Measurements from ENCODE around the gene DENND4A. TPM values are rescaled to one million over a fixed set of nuclear protein-coding genes. Genes with fewer than 3 reads are reported as not detected.

DENND4A gene
- total and polyA plus RNA-seq, 9 of the 15 experiments (the other 6 are each of a cell fraction or from before 2014, with no cell fraction given) = 6.8 to 32.3 (median 19.9) TPM

GRCh38 chr15:65805019-65805745 lies 13.1 kb upstream of the DENND4A start:
- BruUV-seq (replicated peaks) = no TSS peak
- in situ Hi-C loops (cut with MboI) (no loop called here), intact Hi-C loops (cut with micrococcal nuclease) (loop anchor here (1.0 kb wide), 1 partner anchor 14 kb away; no protein-coding TSS in a partner anchor)
- Histone ChIP-seq H3K27me3 (ENCODE audit: control insufficient read depth in 2 of 2, insufficient read depth in 2 of 2, low read length in 2 of 2) (no peaks in the 10 kb centered on the region), H3K36me3 (ENCODE audit: control insufficient read depth, insufficient read depth, low read length) (no peaks in the 10 kb centered on the region), H3K4me1 (replicated peaks in 1 of 2; ENCODE audit: control insufficient read depth in 2 of 2, insufficient read depth in 2 of 2, low read length in 2 of 2) (peaks cover 6 to 36% of the 10 kb centered on the region in 2 experiments; a peak in 3 of 5 replicates), H3K9me3 (replicated peaks; ENCODE audit: control insufficient read depth, insufficient read depth, low read depth, low read length) (no peaks in the 10 kb centered on the region), H3K4me3 (no peak overlapping the region), H3K9me1 (ENCODE audit: control insufficient read depth, insufficient read depth, low read length) (no peaks in the 10 kb centered on the region), H2AFZ (ENCODE audit: low read depth, low read length) (peak overlapping the region; percentile 48), H3K4me2 (ENCODE audit: insufficient read depth, low read length) (peak overlapping the region; percentile 63), H3K9ac (ENCODE audit: insufficient read depth in 1 of 2, low read depth in 2 of 2, low read length in 2 of 2) (peak overlapping the region in 1 of 2 experiments; percentile 43; a peak in 2 of 4 replicates), H3K27ac (ENCODE audit: extremely low read depth, low read depth, low read length) (peak overlapping the region; percentile 58), H4K20me1 (replicated peaks; ENCODE audit: control insufficient read depth, insufficient read depth, low read length) (no peaks in the 10 kb centered on the region), H3K79me2 (ENCODE audit: control insufficient read depth, insufficient read depth, low read length) (no peaks in the 10 kb centered on the region)
- ChIA-PET POLR2A (interaction anchor here (0.7 to 2.3 kb wide), 7 partner anchors 11 to 124 kb away, joined by 3 to 19 read pairs (median 3); partner anchors contain the start of genes DENND4A and RAB11A), CTCF (ENCODE audit: low intra/inter-chr PET ratio) (no interaction called here)
- ATAC-seq (peak; percentile 87), DNase-seq (ENCODE audit: extremely low read depth in 1 of 4, low spot score in 3 of 4) (peak; percentile 42 to 83 (median 58)), FAIRE-seq (peak; percentile 88)
- WGBS (ENCODE audit: insufficient coverage, low coverage, missing lambda C conversion rate) = 4% methylated on average over 5 of the region's 5 CpGs
- peak; percentile 75; the same call in 1 of the 2 replicates for TF ChIP-seq PYGO2 (tag; IDR thresholded peaks at IDR 0.05)
- TF ChIP-seq ADNP (tag; IDR thresholded peaks at IDR 0.05) = peak; percentile 86
- TF ChIP-seq ZNF311 (CRISPR knock-in tag; IDR thresholded peaks at IDR 0.05) = peak; percentile 61; the same call in 1 of the 2 replicates
- no peak for TF ChIP-seq ZNF780A (CRISPR knock-in tag; IDR thresholded peaks at IDR 0.05)
- peak; percentile 95 for TF ChIP-seq CBFA2T2 (conservative IDR thresholded peaks at IDR 0.05)
- peak; percentile 93 for TF ChIP-seq SOX6 (IDR thresholded peaks at IDR 0.05)
- TF ChIP-seq RNF2 (IDR thresholded peaks at IDR 0.05) = peak; percentile 43; the same call in 1 of the 2 replicates
- no peak for TF ChIP-seq POLR2H (tag; IDR thresholded peaks at IDR 0.05; ENCODE audit: low read depth)
- no peak for TF ChIP-seq SNIP1 (IDR thresholded peaks at IDR 0.05; ENCODE audit: low read depth)
- peak; percentile 94 for TF ChIP-seq TCF3 (CRISPR knock-in tag; IDR thresholded peaks at IDR 0.05)
- peak; percentile 94 to 95 for TF ChIP-seq KDM1A (IDR thresholded peaks at IDR 0.05)
- peak in 1 of 2 experiments; percentile 81; a peak in 2 of 4 replicates for TF ChIP-seq TEAD1 (CRISPR knock-in tag; IDR thresholded peaks at IDR 0.05)
- peak in 1 of 2 experiments; percentile 79; a peak in 1 of 4 replicates for TF ChIP-seq ZNF639 (CRISPR knock-in tag; conservative IDR thresholded peaks at IDR 0.05 in 1 of 2, IDR thresholded peaks at IDR 0.05 in 1 of 2)
- no peak for TF ChIP-seq ARHGAP35 (IDR thresholded peaks at IDR 0.05; ENCODE audit: partially characterized antibody)
- peak; percentile 33 to 83 for TF ChIP-seq AFF1 (IDR thresholded peaks at IDR 0.05; ENCODE audit: low read depth in 1 of 2, partially characterized antibody in 2 of 2)
- TF ChIP-seq TRIM28 (IDR thresholded peaks at IDR 0.05) = peak; percentile 47; the same call in 1 of the 2 replicates
